GM10847 (cell line): ENCODE data around the gene ABL2.

ENCODE experiments used
- POLR2A ChIP-seq: IDR thresholded peaks from 2 replicates; pipeline ENCODE4 v1.6.1; 2011; ENCODE audit not compliant: insufficient read length; ENCODE audit errors: extremely low read depth

Gene ABL2

GRCh38 chr1:179091691-179092165 lies 137.7 kb downstream of the ABL2 start:
- TF ChIP-seq POLR2A: no peak

GRCh38 chr1:179090923-179091322 lies 138.6 kb downstream of the ABL2 start:
- no peak for TF ChIP-seq POLR2A

DNA sequence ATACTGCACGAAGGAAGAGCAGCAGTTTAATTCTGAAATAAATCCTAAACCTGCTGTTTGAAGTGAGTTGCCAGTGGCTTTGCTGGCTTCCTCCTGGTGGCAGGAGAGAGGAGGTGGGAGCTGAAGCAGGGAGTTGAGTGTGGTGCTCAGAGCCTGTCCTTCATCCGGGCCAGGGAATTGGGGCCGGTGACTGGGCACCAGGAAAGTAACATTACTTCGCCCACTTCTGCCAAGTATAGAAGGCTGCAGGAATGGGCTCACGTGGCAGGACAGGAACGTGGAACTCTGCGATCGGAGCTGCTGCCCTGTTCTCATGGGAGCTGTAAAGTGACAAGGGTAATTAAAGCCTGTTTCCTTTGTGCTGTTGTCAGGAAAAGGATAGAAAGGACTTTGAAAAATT lies 139.0 kb downstream of the ABL2 start:
- TF ChIP-seq POLR2A: no peak

DNA sequence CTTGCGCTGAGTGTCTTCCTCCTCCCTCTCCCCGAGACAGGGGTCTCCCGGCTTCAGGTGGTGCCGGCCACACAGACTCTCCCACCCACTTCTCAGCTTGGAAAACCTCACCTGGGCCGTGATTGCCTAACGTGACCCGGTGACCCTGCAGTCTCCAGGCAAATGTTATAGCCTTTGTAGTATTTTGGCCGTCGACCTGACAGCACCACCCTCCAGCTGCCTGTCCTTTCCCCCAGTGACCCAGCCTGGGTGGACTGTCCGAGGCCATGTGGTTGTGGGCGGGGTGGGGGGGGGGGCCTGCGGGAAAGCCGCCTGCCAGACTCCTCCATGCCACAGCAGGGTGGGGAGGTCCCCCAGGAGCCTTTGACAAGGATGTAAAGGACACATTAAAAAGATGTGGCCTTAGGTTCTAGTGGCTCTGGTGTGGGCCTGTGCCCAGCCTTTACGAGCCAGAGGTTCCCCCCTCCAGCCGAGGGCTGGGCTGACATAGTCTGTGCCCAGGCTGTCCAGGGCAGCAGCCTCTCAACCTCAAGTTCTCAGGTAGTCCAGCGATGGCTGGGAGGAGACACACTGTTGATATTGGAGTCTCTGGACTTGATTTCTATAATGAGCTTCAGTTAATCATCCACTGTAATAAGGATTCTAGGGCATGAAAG lies 139.5 kb downstream of the ABL2 start:
- no peak for TF ChIP-seq POLR2A

DNA sequence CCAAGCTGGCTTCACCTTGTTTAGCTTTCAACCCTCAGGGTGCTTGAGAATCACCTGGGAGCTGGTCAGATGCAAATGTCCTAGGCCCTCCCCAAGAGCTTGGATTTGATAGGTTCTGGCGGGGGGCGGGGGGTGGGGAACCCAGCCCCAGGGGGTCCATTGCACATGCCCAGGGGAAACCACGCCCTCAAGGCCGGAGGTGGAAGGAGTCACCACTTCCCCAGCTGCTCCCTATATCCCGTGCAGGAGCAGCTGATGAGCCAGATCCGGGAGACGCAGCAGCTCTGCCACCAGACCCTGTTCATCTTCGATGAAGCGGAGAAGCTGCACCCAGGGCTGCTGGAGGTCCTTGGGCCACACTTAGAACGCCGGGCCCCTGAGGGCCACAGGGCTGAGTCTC lies 141.8 kb downstream of the ABL2 start:
- TF ChIP-seq POLR2A: no peak

- no peak for TF ChIP-seq POLR2A
Measured at GRCh38 chr1:179083533-179083932, 145.9 kb downstream of the ABL2 start.

DNA sequence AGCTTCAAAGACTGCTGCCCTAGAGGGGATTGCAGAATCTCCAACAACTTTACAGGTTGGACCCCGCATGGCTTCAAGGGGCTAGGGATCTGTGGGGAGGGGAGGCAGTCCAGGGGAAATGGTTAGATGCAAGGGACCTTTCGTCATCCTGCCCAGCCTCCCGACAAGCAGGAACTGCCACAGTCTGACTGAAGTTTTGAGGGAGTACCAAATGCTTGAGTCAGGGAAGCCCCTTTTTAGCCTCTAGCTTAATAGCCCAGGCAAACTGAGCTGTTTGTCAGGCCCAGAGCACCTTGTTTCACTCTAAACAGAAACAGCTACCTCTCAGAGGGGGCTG lies 146.5 kb downstream of the ABL2 start:
- TF ChIP-seq POLR2A: no peak

- no peak for TF ChIP-seq POLR2A
Measured at GRCh38 chr1:179082333-179082998, 147.0 kb downstream of the ABL2 start.

GRCh38 chr1:179081687-179082332 lies 147.7 kb downstream of the ABL2 start, which contains the start of gene TOR3A:
Gene TOR3A, plus strand, starts transcription at chr1:179082070. Its CDS starts 59 bp downstream, at chr1:179082129.
- TF ChIP-seq POLR2A: peak; percentile 94

- TF ChIP-seq POLR2A: no peak
Measured at GRCh38 chr1:179080866-179081686, 148.4 kb downstream of the ABL2 start.

GRCh38 chr1:179079113-179079761 lies 150.2 kb downstream of the ABL2 start:
- TF ChIP-seq POLR2A: no peak

GRCh38 chr1:179077396-179077795 lies 152.1 kb downstream of the ABL2 start:
- TF ChIP-seq POLR2A: no peak

DNA sequence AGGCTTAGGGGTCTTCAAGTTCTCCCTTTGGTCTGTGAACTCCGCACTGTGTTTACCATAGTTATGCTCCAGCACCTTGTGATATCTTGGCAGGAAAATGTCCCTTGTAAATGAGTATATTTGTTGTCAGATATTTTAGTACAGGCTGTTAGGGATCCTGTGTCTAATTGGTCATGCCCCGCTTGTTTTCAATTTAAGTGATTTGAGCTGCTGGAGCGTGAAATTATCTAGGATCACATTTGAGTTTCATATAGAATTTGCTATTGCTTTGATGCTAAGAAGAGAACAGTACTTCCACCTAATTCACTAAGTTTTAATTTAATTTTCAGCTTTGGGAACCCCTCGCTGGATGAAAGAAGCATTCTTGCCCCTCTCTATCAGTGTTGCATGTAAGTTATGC lies 163.0 kb downstream of the ABL2 start:
- no peak for TF ChIP-seq POLR2A

DNA sequence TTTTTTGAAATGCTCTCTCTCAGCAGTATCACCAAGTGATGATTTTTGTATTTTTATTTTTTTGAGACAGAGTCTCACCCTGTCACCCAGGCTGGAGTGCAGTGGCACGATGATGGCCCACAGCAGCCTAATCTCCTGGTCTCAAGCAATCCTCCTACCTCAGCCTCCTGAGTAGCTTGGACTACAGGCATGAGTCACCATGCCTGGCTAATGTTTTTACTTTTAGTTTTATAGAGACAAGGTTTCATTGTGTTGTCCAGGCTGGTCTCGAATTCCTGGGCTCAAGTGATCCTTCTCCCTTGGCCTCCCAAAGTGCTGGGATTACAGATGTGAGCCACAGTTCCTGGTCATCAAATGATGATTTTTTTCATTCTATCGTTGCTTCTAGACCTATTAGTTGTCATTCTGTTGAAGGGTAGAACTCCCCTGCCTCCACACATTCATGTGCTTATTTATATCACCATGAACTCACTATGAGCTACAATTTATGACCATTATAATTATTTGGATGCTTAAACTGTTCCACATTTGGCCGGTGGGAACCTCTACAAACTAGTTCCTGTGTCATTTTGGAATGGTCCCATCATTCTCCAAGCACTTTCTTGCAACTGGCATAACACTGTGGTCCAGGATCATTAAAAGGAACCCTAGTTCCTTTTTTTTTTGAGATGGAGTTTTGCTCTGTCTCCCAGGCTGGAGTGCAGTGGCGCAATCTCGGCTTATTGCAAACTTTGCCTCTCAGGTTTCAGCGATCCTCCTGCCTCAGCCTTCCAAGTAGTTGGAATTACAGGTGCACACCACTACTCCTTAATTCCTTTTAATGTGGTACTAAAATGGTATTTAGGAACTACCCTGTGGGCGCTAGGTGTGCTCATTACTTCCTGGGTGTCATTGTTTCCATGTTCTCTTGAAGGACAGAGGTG lies 167.9 kb downstream of the ABL2 start:
- no peak for TF ChIP-seq POLR2A
